Small intestine (tissue), 7 donors: Measurements from ENCODE around the gene OGDHL. TPM values are rescaled to one million over a fixed set of nuclear protein-coding genes. Genes with fewer than 3 reads are reported as not detected.

ENCODE experiments used
- DNase-seq, 2 donors: peaks; one replicate each; pipeline versions ENCODE4 v3.0.0 to v3.0.0-alpha.2; 2013
- FAIRE-seq: peaks from 2 replicates; lab custom pipeline; 2012; peaks lifted over from hg19 to GRCh38; lab: Jason Lieb, UNC
- H3K27ac ChIP-seq, 3 donors: one replicate each; pipeline ENCODE4 v1.5.1; 2013; ENCODE audit warnings: low read length in 2 of 3, mild to moderate bottlenecking in 2 of 3, control low read depth in 1 of 3, inconsistent platforms in 1 of 3, low read depth in 1 of 3, moderate library complexity in 1 of 3
- H3K27me3 ChIP-seq, 3 donors: one replicate each; pipeline ENCODE4 v1.6.1; 2013; ENCODE audit warnings: low read length in 3 of 3, inconsistent platforms in 1 of 3; ENCODE audit not compliant: control insufficient read depth in 3 of 3, insufficient read depth in 3 of 3
- H3K36me3 ChIP-seq, 3 donors: one replicate each; pipeline ENCODE4 v1.6.1; 2013; ENCODE audit warnings: low read length in 3 of 3, inconsistent platforms in 1 of 3, low read depth in 1 of 3, mild to moderate bottlenecking in 1 of 3, moderate library complexity in 1 of 3; ENCODE audit not compliant: control insufficient read depth in 3 of 3, insufficient read depth in 2 of 3
- H3K4me1 ChIP-seq, 3 donors: one replicate each; pipeline ENCODE4 v1.6.1; 2013; ENCODE audit warnings: low read length in 2 of 3, inconsistent platforms in 1 of 3, low read depth in 1 of 3, mild to moderate bottlenecking in 1 of 3, moderate library complexity in 1 of 3; ENCODE audit not compliant: control insufficient read depth in 3 of 3, insufficient read depth in 2 of 3
- H3K4me3 ChIP-seq, 3 donors: one replicate each; pipeline ENCODE4 v1.5.1; 2013; ENCODE audit warnings: low read length in 3 of 3, control low read depth in 1 of 3, inconsistent platforms in 1 of 3, low read depth in 1 of 3, mild to moderate bottlenecking in 1 of 3, moderate library complexity in 1 of 3
- H3K9me3 ChIP-seq, 2 donors: one replicate each; pipeline ENCODE4 v1.6.1; 2013; ENCODE audit warnings: low read depth in 1 of 2, low read length in 1 of 2; ENCODE audit not compliant: control insufficient read depth in 2 of 2, insufficient read depth in 1 of 2
- WGBS, 3 donors: extraction: QIAGEN DNeasy Blood & Tissue Kit; methylation state at CpG; one replicate each; pipeline ENCODE4 v1.1.7; 2013; 5-methylcytosine and 5-hydroxymethylcytosine counted together
- polyA plus RNA-seq, 4 donors: library from polyadenylated mRNA; stranded (reverse) in 3 of 4; unstranded in 1 of 4; fragments of 200-250 nt in 3 of 4; fragments of 120-200 nt in 1 of 4; gene quantifications; one replicate each; pipeline versions ENCODE4 v1.2.1 to v1.2.3, GENCODE V29; 2013
- donor health status: healthy with polysubstance abuse.
- donor health status: control.
- donor health status: control.
- donor health status: Bipolar disorder and iron deficiency.
- donor health status: healthy.

Gene OGDHL
- polyA plus RNA-seq, 4 donors, result 2.5 to 9.6 (median 3.1) TPM

- no peaks in the 10 kb centered on the region for H3K4me1 ChIP-seq
- peaks cover 0 to 6% (median 0%) of the 10 kb centered on the region in 3 donors for H3K27me3 ChIP-seq
- H3K36me3 ChIP-seq, result no peaks in the 10 kb centered on the region
- DNase-seq, result no peak
- no peak overlapping the region for H3K27ac ChIP-seq
- 8 to 20% (median 14%) methylated on average over 3 of the region's 3 CpGs for WGBS, 3 donors
- no peak overlapping the region for H3K4me3 ChIP-seq
- H3K9me3 ChIP-seq, result peaks cover 0 to 4% of the 10 kb centered on the region in 2 donors
- FAIRE-seq, result no peak
Measured at GRCh38 chr10:49700997-49701396, 61.1 kb downstream of the OGDHL start.

GRCh38 chr10:49700211-49700610 is 61.9 kb downstream of the OGDHL start:
- FAIRE-seq (no peak), DNase-seq (no peak)
- WGBS, 3 donors, result 90 to 91% (median 90%) methylated on average over 3 of the region's 3 CpGs

GRCh38 chr10:49698679-49699078 is 63.4 kb downstream of the OGDHL start:
- no peak overlapping the region for H3K4me3 ChIP-seq
- DNase-seq, result no peak
- H3K36me3 ChIP-seq, result no peaks in the 10 kb centered on the region
- no peaks in the 10 kb centered on the region for H3K9me3 ChIP-seq
- peaks cover 0 to 6% (median 0%) of the 10 kb centered on the region in 3 donors for H3K27me3 ChIP-seq
- WGBS, 3 donors, result 77 to 80% (median 78%) methylated on average over 9 of the region's 9 CpGs
- no peak for FAIRE-seq
- H3K4me1 ChIP-seq, result no peaks in the 10 kb centered on the region
- H3K27ac ChIP-seq, result no peak overlapping the region

More at GRCh38 chr10:49700211-49700610, 61.9 kb downstream of the OGDHL start:
- H3K27ac ChIP-seq, result no peak overlapping the region
- peaks cover 0 to 1% of the 10 kb centered on the region in 2 donors for H3K9me3 ChIP-seq
- H3K27me3 ChIP-seq, result peaks cover 0 to 6% (median 0%) of the 10 kb centered on the region in 3 donors
- H3K4me1 ChIP-seq, result no peaks in the 10 kb centered on the region
- H3K36me3 ChIP-seq, result no peaks in the 10 kb centered on the region
- H3K4me3 ChIP-seq, result no peak overlapping the region

GRCh38 chr10:49696311-49696710 is 65.8 kb downstream of the OGDHL start:
- Histone ChIP-seq H3K27ac (no peak overlapping the region), H3K4me1 (no peaks in the 10 kb centered on the region), H3K36me3 (no peaks in the 10 kb centered on the region), H3K9me3 (peaks cover 0 to 3% of the 10 kb centered on the region in 2 donors), H3K4me3 (no peak overlapping the region), H3K27me3 (peaks cover 0 to 14% (median 11%) of the 10 kb centered on the region in 3 donors)
- 80 to 81% (median 80%) methylated on average over 7 of the region's 7 CpGs for WGBS, 3 donors
- DNase-seq, result no peak
- FAIRE-seq, result no peak

- peaks cover 0 to 23% (median 19%) of the 10 kb centered on the region in 3 donors for H3K27me3 ChIP-seq
- no peaks in the 10 kb centered on the region for H3K4me1 ChIP-seq
- H3K36me3 ChIP-seq, result no peaks in the 10 kb centered on the region
- 72 to 77% (median 75%) methylated on average over 6 of the region's 6 CpGs for WGBS, 3 donors
- FAIRE-seq, result no peak
- DNase-seq, result no peak
- H3K9me3 ChIP-seq, result peaks cover 0 to 3% of the 10 kb centered on the region in 2 donors
- H3K4me3 ChIP-seq, result no peak overlapping the region
- no peak overlapping the region for H3K27ac ChIP-seq
Measured at GRCh38 chr10:49694466-49694865, 67.7 kb downstream of the OGDHL start.

- peaks cover 0 to 6% of the 10 kb centered on the region in 2 donors for H3K9me3 ChIP-seq
- no peak overlapping the region for H3K27ac ChIP-seq
- H3K4me1 ChIP-seq, result peaks cover 0 to 12% (median 0%) of the 10 kb centered on the region in 3 donors
- H3K27me3 ChIP-seq, result peaks cover 0 to 28% (median 19%) of the 10 kb centered on the region in 3 donors
- no peak for FAIRE-seq
- no peaks in the 10 kb centered on the region for H3K36me3 ChIP-seq
- no peak overlapping the region for H3K4me3 ChIP-seq
- WGBS, 3 donors, result 46 to 70% (median 68%) methylated on average over 9 of the region's 9 CpGs
- DNase-seq, result no peak
Measured at GRCh38 chr10:49691588-49691987, 70.5 kb downstream of the OGDHL start.

- Histone ChIP-seq H3K27ac (no peak overlapping the region), H3K36me3 (no peaks in the 10 kb centered on the region), H3K9me3 (peaks cover 0 to 7% of the 10 kb centered on the region in 2 donors), H3K4me1 (peaks cover 0 to 12% (median 0%) of the 10 kb centered on the region in 3 donors), H3K27me3 (peaks cover 0 to 28% (median 19%) of the 10 kb centered on the region in 3 donors), H3K4me3 (no peak overlapping the region)
- FAIRE-seq (no peak), DNase-seq (no peak)
- WGBS, 3 donors, result 26 to 62% (median 35%) methylated on average over 12 of the region's 12 CpGs
Measured at GRCh38 chr10:49690698-49691356, 71.3 kb downstream of the OGDHL start.

GRCh38 chr10:49689882-49690510 is 72.1 kb downstream of the OGDHL start:
- H3K4me3 ChIP-seq, result no peak overlapping the region
- peaks cover 0 to 7% of the 10 kb centered on the region in 2 donors for H3K9me3 ChIP-seq
- peaks cover 0 to 28% (median 19%) of the 10 kb centered on the region in 3 donors for H3K27me3 ChIP-seq
- 31 to 67% (median 53%) methylated on average over 12 of the region's 12 CpGs for WGBS, 3 donors
- no peak overlapping the region for H3K27ac ChIP-seq
- peaks cover 0 to 12% (median 0%) of the 10 kb centered on the region in 3 donors for H3K4me1 ChIP-seq
- no peak for DNase-seq
- no peaks in the 10 kb centered on the region for H3K36me3 ChIP-seq
- no peak for FAIRE-seq
